ENCODE data around the gene IFNG. TPM values are rescaled to one million over a fixed set of nuclear protein-coding genes. Genes with fewer than 3 reads are reported as not detected.

The IFNG gene
- total RNA-seq, 2 experiments from 2014 or later = 2.9 to 3.2 TPM

DNA sequence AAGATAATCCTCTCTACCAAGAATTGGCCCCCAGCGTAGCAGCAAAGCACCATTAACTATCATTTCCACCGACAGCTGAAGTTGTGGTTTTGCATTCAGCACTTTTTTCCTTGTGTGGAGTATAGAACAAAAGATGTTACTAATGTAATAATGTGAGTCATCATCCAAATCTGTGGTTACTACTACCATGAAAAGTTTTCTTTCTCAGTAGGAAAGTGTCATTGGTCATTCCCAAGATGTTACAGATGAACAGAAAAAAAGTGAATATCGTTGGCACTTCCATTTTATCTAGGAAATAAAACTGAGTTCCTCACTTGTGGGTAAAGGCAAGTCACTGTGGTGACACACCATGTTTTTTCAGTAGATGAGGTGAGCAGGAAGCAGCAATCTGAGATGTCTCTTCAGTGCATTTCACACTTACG, 30.3 kb upstream of the IFNG start:
- Histone ChIP-seq H3K9me3 (ENCODE audit: control insufficient read depth in 1 of 2, insufficient read depth in 1 of 2, low read length in 2 of 2) (no peaks in the 10 kb centered on the region), H3K27me3 (ENCODE audit: control insufficient read depth in 1 of 2, insufficient read depth in 2 of 2, low read length in 2 of 2) (no peaks in the 10 kb centered on the region), H3K27ac (ENCODE audit: low read depth in 1 of 2, low read length in 2 of 2) (peak overlapping the region in 1 of 2 donors; percentile 39), H3K4me3 (ENCODE audit: low read length) (no peak overlapping the region), H3K36me3 (ENCODE audit: insufficient read depth, low read length) (no peaks in the 10 kb centered on the region), H3K4me1 (ENCODE audit: insufficient read depth, low read length) (no peaks in the 10 kb centered on the region)
- peak in 7 of 14 experiments; percentile 9 to 75 (median 44) for DNase-seq
- ChIA-PET POLR2A (interaction anchor here (1.5 to 2.8 kb wide), 3 partner anchors 9 to 13 kb away, joined by 3 to 15 read pairs (median 9); no protein-coding TSS in a partner anchor), CTCF (no interaction called here)
- peaks cover 20% of the 10 kb centered on the region for H3K4me1 Mint-ChIP-seq (ENCODE audit: low read depth)
- TF ChIP-seq, protein P1, sequence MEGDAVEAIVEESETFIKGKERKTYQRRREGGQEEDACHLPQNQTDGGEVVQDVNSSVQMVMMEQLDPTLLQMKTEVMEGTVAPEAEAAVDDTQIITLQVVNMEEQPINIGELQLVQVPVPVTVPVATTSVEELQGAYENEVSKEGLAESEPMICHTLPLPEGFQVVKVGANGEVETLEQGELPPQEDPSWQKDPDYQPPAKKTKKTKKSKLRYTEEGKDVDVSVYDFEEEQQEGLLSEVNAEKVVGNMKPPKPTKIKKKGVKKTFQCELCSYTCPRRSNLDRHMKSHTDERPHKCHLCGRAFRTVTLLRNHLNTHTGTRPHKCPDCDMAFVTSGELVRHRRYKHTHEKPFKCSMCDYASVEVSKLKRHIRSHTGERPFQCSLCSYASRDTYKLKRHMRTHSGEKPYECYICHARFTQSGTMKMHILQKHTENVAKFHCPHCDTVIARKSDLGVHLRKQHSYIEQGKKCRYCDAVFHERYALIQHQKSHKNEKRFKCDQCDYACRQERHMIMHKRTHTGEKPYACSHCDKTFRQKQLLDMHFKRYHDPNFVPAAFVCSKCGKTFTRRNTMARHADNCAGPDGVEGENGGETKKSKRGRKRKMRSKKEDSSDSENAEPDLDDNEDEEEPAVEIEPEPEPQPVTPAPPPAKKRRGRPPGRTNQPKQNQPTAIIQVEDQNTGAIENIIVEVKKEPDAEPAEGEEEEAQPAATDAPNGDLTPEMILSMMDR (IDR thresholded peaks at IDR 0.05) = no peak
- peak; percentile 83 for ATAC-seq (ENCODE audit: poor library complexity)
- peak overlapping the region; percentile 60 for H3K27ac Mint-ChIP-seq
- no peaks in the 10 kb centered on the region for H3K36me3 Mint-ChIP-seq (ENCODE audit: low read depth)
- no peaks in the 10 kb centered on the region for H3K27me3 Mint-ChIP-seq
- no peaks in the 10 kb centered on the region for H3K9me3 Mint-ChIP-seq
- peak overlapping the region; percentile 32 for H3K4me3 Mint-ChIP-seq
- intact Hi-C loops (cut with DNase I, micrococcal nuclease) = loop anchor here in 1 of 2 experiments (2.0 kb wide), 1 partner anchor 15 kb away; no protein-coding TSS in a partner anchor

DNA sequence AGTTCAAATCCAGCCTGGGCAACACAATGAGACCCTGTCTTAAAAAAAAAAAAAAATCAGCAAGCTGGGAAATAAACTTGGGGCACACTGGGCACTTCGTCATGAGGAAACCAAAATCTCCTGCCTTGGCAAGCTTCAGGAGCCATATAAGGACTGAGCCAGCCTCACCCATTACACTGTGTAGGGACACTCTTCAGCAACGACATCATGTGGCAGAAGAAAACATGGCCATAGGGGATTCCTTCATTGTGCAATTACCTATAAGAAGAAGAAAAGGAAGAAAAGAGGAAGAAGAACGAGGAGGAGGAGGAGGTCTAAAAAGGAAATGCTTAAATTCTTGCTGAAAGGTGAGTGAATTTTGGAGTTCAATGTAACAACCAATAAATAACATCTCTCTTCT, 26.1 kb upstream of the IFNG start:
- ChIA-PET POLR2A (no interaction called here), CTCF (interaction anchor here (1.1 kb wide), 1 partner anchor 917 kb away, joined by 3 read pairs; the partner anchor contains the start of gene CAND1)
- DNase-seq = no peak
- no peak for ATAC-seq (ENCODE audit: poor library complexity)
- Histone ChIP-seq H3K4me3 (ENCODE audit: low read length) (no peak overlapping the region), H3K27me3 (ENCODE audit: control insufficient read depth in 1 of 2, insufficient read depth in 2 of 2, low read length in 2 of 2) (no peaks in the 10 kb centered on the region), H3K36me3 (ENCODE audit: insufficient read depth, low read length) (no peaks in the 10 kb centered on the region), H3K4me1 (ENCODE audit: insufficient read depth, low read length) (peaks cover 14% of the 10 kb centered on the region), H3K27ac (ENCODE audit: low read depth in 1 of 2, low read length in 2 of 2) (no peak overlapping the region), H3K9me3 (ENCODE audit: control insufficient read depth in 1 of 2, insufficient read depth in 1 of 2, low read length in 2 of 2) (no peaks in the 10 kb centered on the region)
- Mint-ChIP-seq H3K4me3 (no peak overlapping the region), H3K9me3 (no peaks in the 10 kb centered on the region), H3K4me1 (ENCODE audit: low read depth) (peaks cover 33% of the 10 kb centered on the region), H3K36me3 (ENCODE audit: low read depth) (no peaks in the 10 kb centered on the region), H3K27ac (no peak overlapping the region), H3K27me3 (no peaks in the 10 kb centered on the region)
- TF ChIP-seq, protein P1 (IDR thresholded peaks at IDR 0.05) = no peak
- intact Hi-C loops (cut with DNase I, micrococcal nuclease) = no loop called here

DNA sequence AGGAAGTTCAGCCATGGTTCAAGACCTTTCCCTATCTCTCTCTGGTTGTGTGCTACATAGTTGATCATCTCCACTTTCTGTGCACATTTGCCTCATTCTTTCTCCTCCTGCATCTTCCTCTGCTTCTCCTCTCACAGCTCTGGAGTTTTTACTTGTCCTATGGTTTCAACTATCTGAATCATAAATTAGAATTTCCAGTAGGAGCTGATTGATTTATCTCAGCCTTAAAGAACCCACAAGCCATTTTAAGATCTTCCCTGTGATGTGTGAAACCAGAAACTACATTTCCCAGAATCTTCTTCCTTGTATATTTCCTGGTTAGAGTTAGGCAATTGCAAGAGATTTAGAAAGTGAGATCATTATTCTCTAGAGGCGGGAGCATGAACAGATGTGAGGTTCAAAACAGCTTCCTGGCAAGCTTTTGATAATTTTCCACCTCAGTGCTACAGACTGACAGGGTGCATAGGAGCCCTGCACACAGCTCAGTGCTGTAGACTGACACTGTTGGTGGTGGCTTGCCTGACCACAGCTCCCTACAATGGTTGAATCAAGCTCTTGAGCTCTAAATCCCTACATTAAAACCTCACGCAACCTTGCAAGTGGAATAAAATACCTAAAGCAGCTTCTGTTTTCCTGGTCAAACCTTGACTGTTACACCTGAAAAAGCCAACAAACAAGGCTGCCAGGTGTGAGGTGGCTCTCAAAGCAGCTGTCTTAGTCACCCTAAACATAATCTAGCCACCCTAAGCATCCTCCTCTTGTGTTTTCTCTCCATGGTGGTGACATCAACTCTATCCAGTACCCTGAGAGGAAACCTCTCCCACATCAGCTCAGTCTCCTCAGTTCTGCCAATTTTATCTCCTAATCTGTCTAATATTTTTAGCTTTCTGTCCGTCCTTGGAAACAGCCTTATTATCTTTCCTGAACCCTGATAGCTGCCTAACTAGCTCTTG, 21.5 kb upstream of the IFNG start:
- H3K9me3 Mint-ChIP-seq = no peaks in the 10 kb centered on the region

More for the DNA sequence above, 21.5 kb upstream of the IFNG start:
- no peak overlapping the region for H3K4me3 ChIP-seq (ENCODE audit: low read length)
- no peaks in the 10 kb centered on the region for H3K9me3 ChIP-seq (ENCODE audit: control insufficient read depth in 1 of 2, insufficient read depth in 1 of 2, low read length in 2 of 2)
- DNase-seq = peak in 8 of 14 experiments; percentile 9 to 81 (median 29)
- H3K27me3 Mint-ChIP-seq = no peaks in the 10 kb centered on the region
- TF ChIP-seq, protein P1 (IDR thresholded peaks at IDR 0.05) = no peak
- POLR2A ChIA-PET = interaction anchor here (0.7 to 1.9 kb wide), 13 partner anchors 9 to 912 kb away, joined by 3 to 13 read pairs (median 4); partner anchors contain the start of genes CAND1 and MDM2
- H3K4me3 Mint-ChIP-seq = peak overlapping the region; percentile 4
- peak; percentile 95 for ATAC-seq (ENCODE audit: poor library complexity)
- no peaks in the 10 kb centered on the region for H3K36me3 ChIP-seq (ENCODE audit: insufficient read depth, low read length)
- H3K27ac ChIP-seq (ENCODE audit: low read depth in 1 of 2, low read length in 2 of 2) = peak overlapping the region; percentile 32 to 64
- H3K4me1 Mint-ChIP-seq (ENCODE audit: low read depth) = peaks cover 48% of the 10 kb centered on the region
- peaks cover 36% of the 10 kb centered on the region for H3K4me1 ChIP-seq (ENCODE audit: insufficient read depth, low read length)
- H3K27ac Mint-ChIP-seq = peak overlapping the region; percentile 76
- CTCF ChIA-PET = interaction anchor here (1.0 to 1.8 kb wide), 2 partner anchors 23 to 42 kb away, joined by 3 to 5 read pairs; no protein-coding TSS in a partner anchor
- H3K36me3 Mint-ChIP-seq (ENCODE audit: low read depth) = no peaks in the 10 kb centered on the region
- intact Hi-C loops (cut with DNase I, micrococcal nuclease) = no loop called here
- no peaks in the 10 kb centered on the region for H3K27me3 ChIP-seq (ENCODE audit: control insufficient read depth in 1 of 2, insufficient read depth in 2 of 2, low read length in 2 of 2)

Data from CD4-positive, alpha-beta T cell (primary cell).